ENCODE measurements around the gene RAP1GDS1. TPM values are rescaled to one million over a fixed set of nuclear protein-coding genes. Genes with fewer than 3 reads are reported as not detected.
A peak's percentile ranks its signal among the peaks of the same experiment; 100 is the strongest.
"Not testable (repeated sequence)": the region's sequence is repeated elsewhere in the genome, so short reads cannot be mapped to it uniquely, and the experiment has no call there.

The RAP1GDS1 gene
- polyA plus RNA-seq, 6 donors from 2014 or later, result 29.0 to 52.2 (median 36.4) TPM

DNA sequence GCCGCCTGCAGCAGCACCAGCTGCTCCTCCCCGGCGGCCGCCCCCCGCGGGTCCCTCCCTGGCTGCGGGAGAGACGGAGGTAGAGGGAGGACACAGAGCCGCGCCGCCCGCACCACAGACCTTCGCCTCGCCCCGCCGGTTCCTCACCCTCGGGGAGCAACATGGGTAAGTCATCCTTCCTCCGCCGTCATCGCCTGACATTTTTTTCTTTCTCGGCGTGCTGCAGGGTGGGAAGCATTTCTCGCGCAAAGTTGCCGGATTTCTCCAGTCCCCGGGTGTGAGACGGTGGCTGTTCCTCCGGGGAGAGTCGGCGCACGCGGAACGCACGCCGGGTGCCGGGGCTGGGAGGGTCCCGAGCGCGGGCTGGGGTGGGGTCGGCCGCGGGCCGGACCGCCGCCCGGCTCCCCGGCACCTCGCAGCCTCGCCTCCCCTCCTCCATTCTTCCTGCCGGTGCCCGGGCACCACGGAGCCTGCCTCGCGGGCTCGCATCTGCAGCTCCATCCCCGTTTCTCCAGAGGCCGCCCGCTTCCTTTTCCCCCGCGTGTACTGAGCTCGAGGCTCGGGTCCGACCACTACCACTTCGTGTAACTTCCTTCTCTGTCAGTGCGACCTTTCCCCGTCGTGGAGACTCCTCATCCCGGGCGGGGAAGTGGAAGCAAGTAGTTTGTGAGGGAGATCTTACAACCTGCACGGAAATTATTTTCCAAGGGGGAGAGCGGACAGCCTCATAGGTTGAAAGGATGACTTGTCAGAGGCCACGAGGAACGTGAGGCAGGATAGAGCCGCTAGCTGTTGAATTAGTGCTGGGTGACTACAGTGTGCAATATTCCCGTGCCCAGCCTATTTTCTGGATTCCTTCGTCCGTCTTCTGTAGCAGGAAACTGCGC lies 464 bp downstream of the RAP1GDS1 start:
- peak; percentile 26 for DNase-seq
- Mint-ChIP-seq H3K4me1 (peaks cover 33 to 50% (median 45%) of the 10 kb centered on the region in 3 donors), H3K27ac (peak overlapping the region; percentile 16 to 96 (median 92)), H3K36me3 (no peaks in the 10 kb centered on the region), H3K27me3 (no peaks in the 10 kb centered on the region), H3K9me3 (no peaks in the 10 kb centered on the region), H3K4me3 (peak overlapping the region; percentile 89 to 99 (median 97))
- peak; percentile 60 to 61 for ATAC-seq (ENCODE audit: low read depth in 2 of 2)

DNA sequence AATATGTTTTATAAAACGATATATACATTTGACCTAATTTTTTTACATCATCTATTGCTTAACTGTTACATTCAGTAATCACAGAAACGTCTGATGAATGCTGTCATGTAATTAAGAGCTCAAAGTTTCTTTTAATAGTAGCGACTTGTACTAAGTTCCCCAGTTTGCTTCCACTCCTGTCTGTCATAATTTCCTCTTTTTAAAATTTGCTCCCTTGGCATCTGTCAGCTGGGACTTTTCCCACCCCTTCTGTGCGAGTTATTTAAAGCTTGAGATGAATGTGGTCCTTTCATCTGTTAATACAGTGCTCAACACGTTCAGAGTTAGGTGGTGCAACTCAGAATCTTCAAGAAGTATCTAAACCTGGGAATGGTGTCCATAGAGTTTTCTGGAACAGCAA lies 1.2 kb downstream of the RAP1GDS1 start:
- Mint-ChIP-seq H3K9me3 (no peaks in the 10 kb centered on the region), H3K4me3 (peak overlapping the region; percentile 89 to 99 (median 97)), H3K4me1 (peaks cover 33 to 50% (median 45%) of the 10 kb centered on the region in 3 donors), H3K27ac (peak overlapping the region; percentile 16 to 96 (median 92)), H3K36me3 (no peaks in the 10 kb centered on the region), H3K27me3 (no peaks in the 10 kb centered on the region)
- no peak for ATAC-seq (ENCODE audit: low read depth in 2 of 2)
- peak; percentile 9 for DNase-seq

DNA sequence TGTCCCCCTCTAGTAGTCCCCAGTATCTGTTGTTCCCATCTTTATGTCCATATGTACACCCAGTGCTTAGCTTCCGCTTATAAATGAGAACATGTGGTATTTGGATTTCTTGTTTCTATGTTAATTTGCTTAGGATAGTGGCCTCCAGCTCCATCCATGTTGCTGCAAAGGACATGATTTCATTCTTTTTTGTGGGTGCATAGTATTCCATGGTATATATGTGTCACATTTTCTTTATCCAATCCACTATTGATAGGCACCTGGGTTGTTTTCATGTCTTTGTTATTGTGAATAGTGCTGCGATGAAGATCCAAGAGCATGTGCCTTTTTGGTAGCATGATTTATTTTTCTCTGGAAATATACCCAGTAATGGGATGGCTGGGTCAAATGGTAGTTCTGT lies 6.3 kb downstream of the RAP1GDS1 start:
- Mint-ChIP-seq H3K36me3 (peaks cover 0 to 13% of the 10 kb centered on the region in 2 donors), H3K27me3 (no peaks in the 10 kb centered on the region), H3K9me3 (peaks cover 0 to 5% (median 0%) of the 10 kb centered on the region in 7 donors), H3K4me3 (no peak overlapping the region), H3K27ac (peak overlapping the region in 1 of 6 donors; percentile 22), H3K4me1 (peaks cover 34 to 43% (median 36%) of the 10 kb centered on the region in 3 donors)
- ATAC-seq (ENCODE audit: low read depth in 2 of 2) (no peak), DNase-seq (no peak)

DNA sequence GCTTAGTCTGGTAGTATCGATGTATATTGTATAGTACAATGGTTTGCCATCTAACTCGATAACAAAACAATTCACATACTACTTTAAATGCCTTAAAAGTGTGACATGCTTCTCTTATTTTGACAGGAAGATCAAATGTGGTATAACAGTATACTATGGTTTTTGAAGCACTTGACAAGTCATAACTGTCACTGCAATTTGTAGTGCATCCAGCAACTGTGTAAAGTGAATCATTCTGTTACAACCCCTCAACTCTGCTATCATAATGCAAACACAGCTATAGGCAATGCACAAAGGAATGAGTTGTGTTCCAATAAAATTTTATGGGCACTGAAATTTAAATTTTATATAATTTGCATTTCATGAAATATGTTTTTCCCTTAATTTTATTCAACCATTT lies 14.0 kb downstream of the RAP1GDS1 start:
- H3K9me3 Mint-ChIP-seq, result peaks cover 0 to 20% (median 6%) of the 10 kb centered on the region in 7 donors
- H3K4me3 Mint-ChIP-seq, result no peak overlapping the region
- no peak for ATAC-seq (ENCODE audit: low read depth in 2 of 2)
- no peaks in the 10 kb centered on the region for H3K27me3 Mint-ChIP-seq
- DNase-seq, result no peak
- H3K4me1 Mint-ChIP-seq, result peaks cover 21 to 41% (median 22%) of the 10 kb centered on the region in 3 donors
- H3K27ac Mint-ChIP-seq, result peak overlapping the region in 2 of 6 donors; percentile 2 to 94
- H3K36me3 Mint-ChIP-seq, result peaks cover 6 to 31% of the 10 kb centered on the region in 2 donors

DNA sequence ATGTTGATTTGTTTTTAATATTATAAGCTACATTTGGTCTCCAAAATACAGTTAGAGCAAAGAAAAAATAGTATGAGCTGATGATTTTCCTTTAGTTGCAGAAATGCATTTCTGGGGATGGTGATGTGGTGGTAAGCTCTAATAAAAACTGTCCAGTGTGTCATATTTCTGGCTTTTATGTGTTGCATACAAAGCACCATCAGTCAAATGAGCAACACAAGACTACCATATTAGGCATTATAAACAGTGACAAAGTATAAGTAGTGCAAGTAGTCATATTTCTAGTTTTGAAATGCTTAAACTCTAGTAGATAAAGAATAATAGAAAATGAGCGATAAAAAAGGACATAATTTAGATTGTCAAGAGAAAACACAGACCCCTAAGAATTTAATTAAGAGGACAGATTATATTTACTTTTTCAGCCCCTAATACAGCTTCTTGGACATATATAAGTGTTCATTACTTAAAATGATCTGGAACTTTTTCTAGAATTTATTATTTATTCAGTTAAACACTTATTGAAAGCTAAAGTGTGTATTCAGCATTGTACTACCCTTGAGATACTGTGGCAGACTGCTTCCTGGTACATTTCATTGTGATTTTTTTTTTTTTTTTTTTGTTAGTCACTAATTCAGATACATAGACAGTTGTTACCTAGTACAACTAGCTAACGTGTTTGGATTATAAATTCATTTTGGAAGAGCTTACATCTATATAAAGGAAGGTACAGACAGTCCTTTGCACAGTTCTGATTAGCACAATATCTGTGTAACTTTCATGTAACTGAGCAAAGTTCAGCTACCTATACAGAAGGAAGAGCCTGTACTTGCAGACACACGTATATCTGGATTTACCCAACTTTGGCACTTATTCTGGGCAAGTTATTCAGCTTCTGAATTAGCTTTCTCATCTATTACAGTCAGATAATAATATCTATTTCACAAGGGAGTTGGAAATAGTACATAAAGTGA lies 22.3 kb downstream of the RAP1GDS1 start:
- peaks cover 11 to 42% (median 39%) of the 10 kb centered on the region in 3 donors for H3K4me1 Mint-ChIP-seq
- DNase-seq (no peak), ATAC-seq (ENCODE audit: low read depth in 2 of 2) (no peak)
- no peak overlapping the region for H3K4me3 Mint-ChIP-seq
- H3K36me3 Mint-ChIP-seq, result peaks cover 0 to 6% of the 10 kb centered on the region in 2 donors
- no peaks in the 10 kb centered on the region for H3K27me3 Mint-ChIP-seq
- peaks cover 0 to 16% (median 5%) of the 10 kb centered on the region in 7 donors for H3K9me3 Mint-ChIP-seq
- H3K27ac Mint-ChIP-seq, result peak overlapping the region in 3 of 6 donors; percentile 26 to 56 (median 44)

DNA sequence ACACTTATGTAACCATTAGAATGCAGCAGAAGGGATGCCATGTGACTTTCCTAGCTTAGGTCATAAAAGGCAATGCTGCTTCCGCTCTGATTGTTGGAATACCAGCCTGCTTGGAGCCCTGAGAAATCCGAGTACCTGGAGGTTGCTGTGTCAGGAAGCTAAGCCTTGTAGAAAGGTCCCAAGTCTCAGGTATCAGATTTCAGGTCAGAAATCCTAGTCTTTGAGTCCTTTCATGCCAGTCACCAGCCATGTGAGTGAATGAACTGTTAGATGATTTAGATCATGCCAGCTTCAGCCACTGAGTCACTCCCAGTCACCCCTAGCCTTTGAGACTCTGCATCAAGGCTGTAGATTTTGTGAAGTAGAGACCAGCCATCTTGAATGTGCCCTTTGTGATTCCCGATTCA lies 23.5 kb downstream of the RAP1GDS1 start:
- no peak for DNase-seq
- ATAC-seq (ENCODE audit: low read depth in 2 of 2), result no peak
- Mint-ChIP-seq H3K9me3 (peaks cover 0 to 14% (median 5%) of the 10 kb centered on the region in 7 donors), H3K4me1 (peaks cover 20 to 53% (median 49%) of the 10 kb centered on the region in 3 donors), H3K27me3 (no peaks in the 10 kb centered on the region), H3K4me3 (no peak overlapping the region), H3K36me3 (peaks cover 0 to 5% of the 10 kb centered on the region in 2 donors), H3K27ac (peak overlapping the region in 2 of 6 donors; percentile 53 to 66)

DNA sequence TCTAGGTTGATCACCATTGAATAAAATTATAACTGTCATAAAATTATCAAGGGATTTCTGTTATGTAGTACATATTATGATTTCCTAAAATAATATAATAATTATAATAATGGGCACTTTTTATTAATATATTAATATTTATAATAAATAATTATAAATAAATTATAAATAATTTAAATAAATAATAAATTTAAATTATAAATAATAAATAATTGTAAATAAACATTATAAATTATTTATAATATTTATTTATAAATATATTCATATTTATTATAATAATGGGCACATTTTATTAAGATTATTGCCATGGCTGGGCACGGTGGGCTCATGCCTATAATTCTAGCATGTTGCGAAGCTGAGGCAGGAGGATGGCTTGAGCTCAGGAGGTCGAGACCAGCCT lies 24.5 kb downstream of the RAP1GDS1 start:
- no peak for DNase-seq
- Mint-ChIP-seq H3K36me3 (no peaks in the 10 kb centered on the region), H3K9me3 (peaks cover 0 to 9% (median 3%) of the 10 kb centered on the region in 7 donors), H3K4me3 (no peak overlapping the region), H3K27ac (peak overlapping the region in 1 of 6 donors; percentile 20), H3K27me3 (no peaks in the 10 kb centered on the region), H3K4me1 (peaks cover 24 to 63% (median 56%) of the 10 kb centered on the region in 3 donors)
- ATAC-seq (ENCODE audit: low read depth in 2 of 2), result no peak

DNA sequence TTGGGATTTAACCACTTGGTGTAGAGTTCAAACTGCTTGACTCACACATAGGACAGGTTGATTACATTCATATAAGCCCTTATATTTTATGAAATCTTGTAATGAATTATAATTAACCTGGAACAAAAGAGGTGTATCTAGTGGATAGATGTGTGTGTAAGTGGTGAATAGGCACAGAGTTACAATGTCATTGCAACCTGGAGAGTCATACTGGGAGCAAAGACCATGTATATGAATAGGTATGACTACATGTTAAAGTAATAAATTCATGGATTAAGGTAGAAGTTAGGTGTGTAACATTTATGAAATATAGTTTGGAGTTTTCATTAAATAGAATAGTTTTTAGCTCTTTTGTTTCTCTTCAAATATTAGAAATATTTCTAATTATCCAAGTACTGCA lies 26.1 kb downstream of the RAP1GDS1 start:
- ATAC-seq (ENCODE audit: low read depth in 2 of 2), result no peak
- Mint-ChIP-seq H3K4me1 (peaks cover 23 to 53% (median 49%) of the 10 kb centered on the region in 3 donors), H3K36me3 (no peaks in the 10 kb centered on the region), H3K27me3 (no peaks in the 10 kb centered on the region), H3K9me3 (peaks cover 0 to 2% (median 0%) of the 10 kb centered on the region in 7 donors), H3K27ac (peak overlapping the region in 1 of 6 donors; percentile 89), H3K4me3 (no peak overlapping the region)
- no peak for DNase-seq

DNA sequence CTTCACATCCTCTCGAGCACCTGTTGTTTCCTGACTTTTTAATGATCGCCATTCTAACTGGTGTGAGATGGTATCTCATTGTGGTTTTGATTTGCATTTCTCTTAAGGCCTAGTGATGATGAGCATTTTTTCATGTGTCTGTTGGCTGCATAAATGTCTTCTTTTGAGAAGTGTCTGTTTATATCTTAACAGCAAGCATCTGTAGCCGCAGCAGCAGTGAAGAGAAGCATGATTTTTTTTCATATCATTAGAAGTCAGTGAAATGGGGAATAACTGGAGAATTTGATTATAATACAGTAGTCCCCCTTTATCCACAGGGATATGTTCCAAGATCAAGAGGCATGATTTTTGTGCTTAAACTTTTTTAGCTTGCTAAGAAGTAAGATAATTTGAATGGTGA lies 27.5 kb downstream of the RAP1GDS1 start:
- DNase-seq, result peak; percentile 18

DNA sequence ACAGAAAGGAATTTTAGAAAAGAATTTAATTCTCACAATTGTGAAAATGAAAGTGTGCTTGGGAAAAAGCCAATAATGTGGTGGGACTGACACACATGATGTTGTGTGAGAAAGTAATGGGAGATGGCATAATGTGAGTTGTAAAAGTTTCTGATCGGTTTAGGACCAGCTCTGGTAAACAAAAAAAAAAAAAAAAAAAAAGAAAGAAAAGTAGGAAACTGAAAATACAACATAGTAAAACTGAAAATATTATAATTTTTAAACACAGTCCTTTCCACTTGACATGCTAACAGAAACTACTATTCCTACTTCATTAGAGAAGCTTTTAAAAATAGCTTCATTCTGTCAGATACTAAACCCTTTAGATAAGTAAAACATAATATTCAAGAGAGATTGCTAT lies 28.2 kb downstream of the RAP1GDS1 start:
- ATAC-seq (ENCODE audit: low read depth in 2 of 2) (no peak), DNase-seq (no peak)
- Mint-ChIP-seq H3K27me3 (no peaks in the 10 kb centered on the region), H3K4me1 (peaks cover 30 to 56% (median 44%) of the 10 kb centered on the region in 3 donors), H3K27ac (peak overlapping the region in 4 of 6 donors; percentile 33 to 72 (median 68)), H3K36me3 (peaks cover 0 to 9% of the 10 kb centered on the region in 2 donors), H3K4me3 (peak overlapping the region in 4 of 8 donors; percentile 1 to 56 (median 25)), H3K9me3 (peaks cover 0 to 2% (median 0%) of the 10 kb centered on the region in 7 donors)

More for the DNA sequence above, 27.5 kb downstream of the RAP1GDS1 start:
- H3K36me3 Mint-ChIP-seq, H3K9me3 Mint-ChIP-seq, H3K27me3 Mint-ChIP-seq: not testable (repeated sequence)
- H3K27ac Mint-ChIP-seq, result peak overlapping the region; percentile 62 to 78 (median 71)
- H3K4me1 Mint-ChIP-seq, result peaks cover 23 to 50% (median 40%) of the 10 kb centered on the region in 3 donors
- peak overlapping the region in 7 of 8 donors; percentile 1 to 77 (median 46) for H3K4me3 Mint-ChIP-seq
- peak; percentile 46 to 53 for ATAC-seq (ENCODE audit: low read depth in 2 of 2)

DNA sequence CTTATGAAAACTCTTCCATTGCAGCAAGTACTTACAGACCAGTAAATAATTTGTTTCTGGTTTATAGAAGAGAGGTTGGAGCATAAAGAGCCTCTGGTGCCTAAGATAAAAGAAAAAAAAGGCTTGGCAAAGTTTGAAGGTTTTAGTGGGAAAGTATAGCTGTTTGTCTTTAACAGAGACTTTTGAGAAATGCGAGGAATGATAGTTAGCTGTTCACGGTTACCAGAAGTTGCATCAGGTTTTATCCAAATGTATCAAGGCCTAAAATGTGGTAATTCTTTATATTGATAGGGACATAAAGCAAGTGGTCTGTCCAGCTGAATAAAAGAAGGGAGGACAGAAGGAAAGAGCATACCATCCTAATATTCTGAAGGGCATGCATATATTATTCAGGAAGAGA lies 29.3 kb downstream of the RAP1GDS1 start:
- H3K4me1 Mint-ChIP-seq, result peaks cover 31 to 51% (median 40%) of the 10 kb centered on the region in 3 donors
- ATAC-seq (ENCODE audit: low read depth in 2 of 2) (no peak), DNase-seq (no peak)
- peaks cover 0 to 9% of the 10 kb centered on the region in 2 donors for H3K36me3 Mint-ChIP-seq
- H3K4me3 Mint-ChIP-seq, result no peak overlapping the region
- peak overlapping the region in 5 of 6 donors; percentile 8 to 72 (median 43) for H3K27ac Mint-ChIP-seq
- H3K27me3 Mint-ChIP-seq, result no peaks in the 10 kb centered on the region
- peaks cover 0 to 2% (median 0%) of the 10 kb centered on the region in 7 donors for H3K9me3 Mint-ChIP-seq

DNA sequence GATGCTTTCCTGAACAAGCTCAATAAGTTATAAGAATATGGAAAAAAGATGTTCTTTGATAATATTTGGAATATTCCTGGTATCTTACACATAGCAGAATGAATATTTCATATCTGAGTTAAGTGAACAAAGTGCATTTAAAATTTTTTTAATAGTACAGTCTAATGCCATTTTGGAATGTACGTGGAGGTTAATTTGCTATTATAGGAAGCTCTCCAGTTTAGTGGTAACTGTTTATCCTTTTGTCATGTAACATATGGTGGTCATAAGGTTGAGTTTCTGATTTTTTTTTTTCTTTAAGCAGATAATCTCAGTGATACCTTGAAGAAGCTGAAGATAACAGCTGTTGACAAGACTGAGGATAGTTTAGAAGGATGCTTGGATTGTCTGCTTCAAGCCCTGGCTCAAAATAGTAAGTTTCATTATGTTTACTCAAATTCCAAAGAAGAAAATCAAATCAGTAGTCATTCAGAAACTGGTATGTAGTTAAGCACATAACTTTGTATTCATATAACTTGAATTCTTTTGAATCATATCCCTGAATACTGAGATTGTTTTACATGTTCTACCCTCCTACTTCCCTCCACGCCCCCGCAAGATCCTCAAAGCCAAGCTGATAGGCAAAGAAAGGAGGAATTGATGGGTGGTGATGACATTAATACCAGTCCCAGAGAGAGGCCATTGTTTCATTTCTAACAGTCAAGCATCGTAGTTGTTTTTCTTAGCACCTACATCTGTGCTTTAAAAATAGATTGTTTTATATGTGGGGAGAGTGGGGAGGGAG lies 32.1 kb downstream of the RAP1GDS1 start:
- Mint-ChIP-seq H3K36me3 (peaks cover 0 to 9% of the 10 kb centered on the region in 2 donors), H3K27ac (peak overlapping the region in 3 of 6 donors; percentile 36 to 94 (median 65))

More for the DNA sequence above, 32.1 kb downstream of the RAP1GDS1 start:
- ATAC-seq (ENCODE audit: low read depth in 2 of 2) (no peak), DNase-seq (no peak)
- peaks cover 41 to 53% (median 48%) of the 10 kb centered on the region in 3 donors for H3K4me1 Mint-ChIP-seq
- H3K27me3 Mint-ChIP-seq, result no peaks in the 10 kb centered on the region
- peak overlapping the region in 1 of 8 donors; percentile 41 for H3K4me3 Mint-ChIP-seq
- peaks cover 0 to 2% (median 0%) of the 10 kb centered on the region in 7 donors for H3K9me3 Mint-ChIP-seq
